ELF-1 (cell line): ENCODE measurements around the gene CRMP1.

Experiments
- DNase-seq: peaks from one replicate; pipeline ENCODE4 v3.0.0-alpha.2; 2016; ENCODE audit warnings: low read depth, low spot score

The CRMP1 gene

DNA sequence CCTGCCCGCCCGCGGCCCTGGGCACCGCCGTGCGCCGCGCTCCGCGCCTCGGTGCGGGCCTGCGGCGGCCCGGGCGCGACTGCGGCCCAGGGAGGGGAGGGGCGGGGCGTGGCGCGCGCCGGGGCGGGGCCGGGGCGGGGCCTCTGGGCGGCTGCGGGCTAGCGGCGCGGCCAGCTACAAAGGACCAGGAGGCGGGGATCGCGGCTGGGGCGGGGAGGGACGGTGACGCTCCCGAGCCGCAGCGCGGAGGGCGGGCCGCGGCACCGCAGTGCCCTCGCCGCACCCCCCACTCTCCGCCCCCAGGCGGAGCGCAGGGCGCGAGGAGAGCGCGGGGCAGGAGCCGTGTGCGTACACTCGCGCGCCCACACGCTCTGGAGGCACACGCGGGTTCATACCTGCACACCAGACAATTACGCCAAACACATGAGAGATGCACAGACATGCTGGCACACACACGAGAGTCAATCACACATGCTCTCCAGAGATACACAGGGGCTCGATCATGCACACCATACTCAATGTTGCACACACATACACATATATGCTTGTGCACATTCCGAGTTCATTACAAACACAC lies at the start of gene CRMP1:
Gene CRMP1 (minus strand): TSS at position 83 of the 577 bp plus-strand sequence. CDS start 117 bp downstream, outside the sequence.
- DNase-seq, result peak; percentile 60

DNA sequence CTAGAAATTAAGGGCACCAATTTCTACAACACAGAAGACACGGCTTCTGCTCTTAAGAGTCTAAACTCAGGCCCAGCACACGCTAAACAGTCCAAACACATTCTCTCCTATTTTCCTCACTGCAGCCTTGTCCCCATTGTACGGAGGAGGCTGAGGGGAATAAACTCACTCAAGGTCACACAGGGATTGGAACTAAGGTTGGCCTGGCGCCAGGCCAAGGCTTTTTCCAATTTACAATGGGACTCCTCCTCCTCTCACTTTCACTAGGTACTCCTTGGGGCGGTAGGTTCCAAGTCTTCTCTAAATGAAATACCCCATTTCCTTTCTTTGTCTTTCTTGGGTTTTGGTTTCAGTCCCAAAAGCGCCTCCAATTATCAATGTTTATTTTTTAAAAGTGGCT lies 48.7 kb upstream of the CRMP1 start:
- DNase-seq, result no peak

GRCh38 chr4:5940470-5941203 lies 47.8 kb upstream of the CRMP1 start:
- peak; percentile 57 for DNase-seq

GRCh38 chr4:5933996-5934831 lies 41.3 kb upstream of the CRMP1 start:
- DNase-seq, result no peak

DNA sequence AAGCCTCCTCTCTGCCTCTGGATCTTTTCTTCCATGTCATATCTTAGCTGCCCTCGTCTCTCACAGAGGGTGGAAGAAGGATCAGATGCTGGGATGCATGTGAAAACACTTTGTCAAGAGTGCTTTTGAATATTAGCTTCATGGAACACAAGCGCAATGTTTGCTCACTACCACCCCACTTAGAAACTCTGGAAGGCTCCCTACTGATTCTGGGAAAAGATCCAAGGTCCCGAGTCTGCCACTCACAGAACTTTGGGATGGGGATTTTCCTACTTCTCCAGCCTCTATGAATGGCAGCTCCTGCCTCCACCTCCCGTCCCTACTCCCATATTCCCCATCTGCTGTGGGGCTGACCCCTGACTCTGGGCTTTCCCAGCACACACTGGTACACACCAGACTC lies 40.2 kb upstream of the CRMP1 start:
- no peak for DNase-seq

- no peak for DNase-seq
These were observed 39.2 kb upstream of the CRMP1 start for GRCh38 chr4:5932035-5932568.

- DNase-seq, result no peak
These were observed 38.6 kb upstream of the CRMP1 start for GRCh38 chr4:5931526-5931925.

DNA sequence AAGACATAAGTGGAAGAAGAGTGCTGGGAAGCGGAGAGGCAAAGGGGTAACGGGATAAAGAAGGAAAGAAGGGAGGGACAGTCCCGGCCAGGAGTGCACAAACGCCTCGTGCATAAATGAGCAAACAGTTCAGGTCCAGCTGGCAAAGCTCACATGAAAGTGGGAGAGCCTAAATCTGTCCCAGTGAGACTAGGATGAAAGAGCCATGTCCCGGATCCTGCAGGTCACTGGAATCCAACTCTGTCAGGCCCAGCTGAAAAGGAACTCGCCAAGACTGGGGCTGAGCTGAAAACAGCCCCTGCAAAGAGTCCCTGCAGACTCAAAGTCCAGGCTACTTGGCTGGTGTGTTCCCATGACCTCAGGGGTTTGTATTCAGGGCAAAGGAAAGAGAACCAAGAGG lies 38.0 kb upstream of the CRMP1 start:
- no peak for DNase-seq

- DNase-seq, result no peak
These were observed 37.6 kb upstream of the CRMP1 start for GRCh38 chr4:5930456-5930855.

GRCh38 chr4:5928844-5929420 lies 36.0 kb upstream of the CRMP1 start:
- DNase-seq, result no peak

DNA sequence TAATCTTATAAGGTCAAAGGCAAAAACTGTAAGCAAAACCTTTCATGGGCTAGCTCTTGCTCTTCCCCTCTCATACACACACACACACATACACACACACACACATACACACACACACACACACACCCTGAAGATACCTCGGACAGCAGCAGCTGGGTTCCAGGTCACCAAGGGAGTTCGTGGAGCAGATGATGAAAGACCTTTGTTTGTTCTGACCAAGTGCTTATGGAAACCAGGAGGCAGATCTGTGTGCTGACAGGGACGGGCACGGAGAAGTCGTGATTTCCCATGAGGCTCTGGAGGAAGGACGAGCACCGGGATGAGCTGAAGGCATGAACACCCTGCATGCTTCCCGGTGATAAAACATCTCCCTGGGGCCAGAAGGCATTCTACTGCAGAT lies 35.4 kb upstream of the CRMP1 start:
- DNase-seq, result no peak

- no peak for DNase-seq
These were observed 34.9 kb upstream of the CRMP1 start for GRCh38 chr4:5927747-5928146.

DNA sequence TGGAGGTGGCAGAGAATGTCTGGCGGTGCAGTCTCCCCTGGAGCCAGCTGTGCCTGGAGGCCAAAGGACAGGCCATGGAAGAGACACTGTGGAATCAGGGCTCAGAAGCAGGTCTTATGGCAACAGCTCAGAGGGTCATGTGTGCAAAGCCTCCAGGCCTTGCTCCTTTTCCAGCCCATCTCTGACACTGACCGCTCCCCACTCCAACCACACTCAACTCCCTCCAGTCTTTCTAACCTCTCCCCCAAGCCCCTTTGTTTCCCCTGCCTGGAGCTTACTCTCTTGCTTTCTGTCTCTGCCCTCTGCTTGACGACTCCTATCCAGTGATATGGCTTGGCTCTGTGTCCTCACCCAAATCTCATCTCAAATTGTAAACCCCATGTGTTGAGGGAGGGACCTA lies 34.2 kb upstream of the CRMP1 start:
- no peak for DNase-seq

DNA sequence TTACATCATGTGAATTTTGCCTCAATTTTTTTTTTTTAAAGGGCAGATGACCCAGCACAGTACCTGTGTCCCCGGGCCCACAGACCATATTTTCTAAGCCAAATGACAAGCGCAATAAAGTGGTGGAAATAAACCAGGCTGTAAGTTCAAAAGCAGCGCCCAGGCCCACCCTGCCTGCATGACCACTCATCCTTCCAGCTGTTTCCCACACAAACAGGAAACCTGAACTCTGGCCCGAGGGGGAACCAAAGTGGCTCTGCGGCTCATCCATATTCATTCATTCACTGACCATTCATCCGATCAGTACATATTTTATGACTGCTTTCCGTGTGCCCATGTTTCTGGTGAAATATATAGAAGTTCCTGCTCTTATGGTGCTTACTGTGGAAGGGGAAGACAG lies 33.7 kb upstream of the CRMP1 start:
- no peak for DNase-seq

DNA sequence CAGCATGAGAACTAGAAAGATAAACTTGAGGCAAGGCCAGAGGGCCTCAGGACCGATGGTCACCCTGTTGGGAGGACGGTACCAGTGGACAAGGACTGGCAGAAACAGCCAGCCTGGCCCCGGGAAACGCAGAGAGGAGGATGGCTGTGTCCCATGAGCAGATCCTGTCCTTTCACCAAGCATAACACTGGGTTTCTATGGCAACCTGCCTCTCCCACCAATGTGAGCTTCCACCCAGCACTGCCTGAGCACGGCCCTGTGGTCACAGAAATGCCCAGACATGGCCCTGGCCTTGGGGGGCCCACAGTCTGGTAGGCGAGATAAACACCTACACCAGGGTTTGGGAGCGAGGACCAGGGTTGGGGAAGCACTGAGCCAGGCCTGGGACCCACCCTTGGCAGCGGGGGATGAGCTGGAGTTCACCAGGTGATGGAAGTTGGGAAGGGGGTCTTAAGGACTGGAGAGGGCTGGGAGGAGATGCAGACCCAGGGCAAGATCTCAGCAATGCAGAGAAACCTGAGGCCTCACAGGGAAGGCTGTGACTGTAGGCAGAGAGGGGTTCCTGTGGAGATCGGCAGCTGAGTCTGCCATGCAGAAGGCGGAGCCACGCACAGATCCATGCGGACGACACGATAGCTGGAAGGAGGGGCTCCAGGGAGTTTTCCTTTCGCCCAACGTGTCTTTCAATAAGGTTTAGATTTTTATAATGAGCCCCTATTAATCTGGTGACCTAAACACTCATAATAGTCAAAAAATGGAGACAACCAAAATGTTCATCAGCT lies 32.7 kb upstream of the CRMP1 start:
- DNase-seq, result no peak

- DNase-seq, result no peak
These were observed 31.7 kb upstream of the CRMP1 start for GRCh38 chr4:5924461-5925125.

DNA sequence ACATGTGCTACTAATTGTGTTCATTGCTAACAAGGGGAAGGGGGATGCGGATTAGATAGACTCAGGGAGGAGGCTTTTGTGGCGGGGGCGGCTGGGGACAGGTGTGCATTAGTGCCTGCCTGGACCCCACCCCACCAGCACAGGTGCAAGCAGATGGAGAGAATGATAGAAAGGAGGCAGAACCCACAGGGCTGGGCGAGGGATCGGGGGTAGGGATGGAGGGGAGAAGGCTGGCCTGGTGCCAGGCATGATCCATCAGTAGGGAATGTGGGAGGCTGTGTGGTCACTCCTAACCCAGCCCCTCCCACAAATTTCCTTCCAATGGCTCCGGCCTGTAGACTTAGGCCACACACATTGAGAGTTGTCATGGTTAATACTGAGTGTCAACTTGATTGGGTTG lies 30.5 kb upstream of the CRMP1 start:
- no peak for DNase-seq

- DNase-seq, result no peak
These were observed 29.7 kb upstream of the CRMP1 start for GRCh38 chr4:5922556-5922955.

- DNase-seq, result no peak
These were observed 29.1 kb upstream of the CRMP1 start for GRCh38 chr4:5921981-5922380.

GRCh38 chr4:5921101-5921980 lies 28.5 kb upstream of the CRMP1 start:
- no peak for DNase-seq
